Colon (tissue), 2 donors: ENCODE measurements around the gene PTPRN2.

Source experiments
- FAIRE-seq: peaks from 2 replicates; lab custom pipeline; 2012; peaks lifted over from hg19 to GRCh38; lab: Jason Lieb, UNC
- donor health status: control.
- donor health status: control.

The PTPRN2 gene

GRCh38 chr7:158576050-158576762, 11.4 kb downstream of the PTPRN2 start:
- no peak for FAIRE-seq

- FAIRE-seq: no peak
Measured at GRCh38 chr7:158574308-158575036, 13.2 kb downstream of the PTPRN2 start.

GRCh38 chr7:158573310-158573709, 14.3 kb downstream of the PTPRN2 start:
- no peak for FAIRE-seq

GRCh38 chr7:158572000-158572828, 15.4 kb downstream of the PTPRN2 start:
- no peak for FAIRE-seq

GRCh38 chr7:158570449-158571170, 17.0 kb downstream of the PTPRN2 start:
- FAIRE-seq: no peak

- no peak for FAIRE-seq
Measured at GRCh38 chr7:158569858-158570323, 17.7 kb downstream of the PTPRN2 start.

GRCh38 chr7:158568974-158569857, 18.4 kb downstream of the PTPRN2 start:
- no peak for FAIRE-seq

GRCh38 chr7:158567153-158567603, 20.4 kb downstream of the PTPRN2 start:
- no peak for FAIRE-seq

GRCh38 chr7:158564663-158565035, 23.0 kb downstream of the PTPRN2 start:
- FAIRE-seq: no peak

- no peak for FAIRE-seq
Measured at GRCh38 chr7:158563911-158564662, 23.5 kb downstream of the PTPRN2 start.

- no peak for FAIRE-seq
Measured at GRCh38 chr7:158563051-158563450, 24.6 kb downstream of the PTPRN2 start.

GRCh38 chr7:158562517-158562916, 25.1 kb downstream of the PTPRN2 start:
- no peak for FAIRE-seq

- no peak for FAIRE-seq
Measured at GRCh38 chr7:158561659-158562058, 26.0 kb downstream of the PTPRN2 start.

- no peak for FAIRE-seq
Measured at GRCh38 chr7:158560386-158560785, 27.2 kb downstream of the PTPRN2 start.

GRCh38 chr7:158559356-158559755, 28.3 kb downstream of the PTPRN2 start:
- FAIRE-seq: no peak

GRCh38 chr7:158558816-158559215, 28.8 kb downstream of the PTPRN2 start:
- FAIRE-seq: no peak

- no peak for FAIRE-seq
Measured at GRCh38 chr7:158557441-158557755, 30.2 kb downstream of the PTPRN2 start.

GRCh38 chr7:158556721-158557440, 30.7 kb downstream of the PTPRN2 start:
- no peak for FAIRE-seq

GRCh38 chr7:158555034-158555520, 32.5 kb downstream of the PTPRN2 start:
- no peak for FAIRE-seq
